Effector CD4-positive, alpha-beta T cell (primary cell): ENCODE data around the gene THY1.

Source experiments
- DNase-seq: peaks from one replicate; pipeline ENCODE4 v3.0.0-alpha.2; 2020

The THY1 gene

DNA sequence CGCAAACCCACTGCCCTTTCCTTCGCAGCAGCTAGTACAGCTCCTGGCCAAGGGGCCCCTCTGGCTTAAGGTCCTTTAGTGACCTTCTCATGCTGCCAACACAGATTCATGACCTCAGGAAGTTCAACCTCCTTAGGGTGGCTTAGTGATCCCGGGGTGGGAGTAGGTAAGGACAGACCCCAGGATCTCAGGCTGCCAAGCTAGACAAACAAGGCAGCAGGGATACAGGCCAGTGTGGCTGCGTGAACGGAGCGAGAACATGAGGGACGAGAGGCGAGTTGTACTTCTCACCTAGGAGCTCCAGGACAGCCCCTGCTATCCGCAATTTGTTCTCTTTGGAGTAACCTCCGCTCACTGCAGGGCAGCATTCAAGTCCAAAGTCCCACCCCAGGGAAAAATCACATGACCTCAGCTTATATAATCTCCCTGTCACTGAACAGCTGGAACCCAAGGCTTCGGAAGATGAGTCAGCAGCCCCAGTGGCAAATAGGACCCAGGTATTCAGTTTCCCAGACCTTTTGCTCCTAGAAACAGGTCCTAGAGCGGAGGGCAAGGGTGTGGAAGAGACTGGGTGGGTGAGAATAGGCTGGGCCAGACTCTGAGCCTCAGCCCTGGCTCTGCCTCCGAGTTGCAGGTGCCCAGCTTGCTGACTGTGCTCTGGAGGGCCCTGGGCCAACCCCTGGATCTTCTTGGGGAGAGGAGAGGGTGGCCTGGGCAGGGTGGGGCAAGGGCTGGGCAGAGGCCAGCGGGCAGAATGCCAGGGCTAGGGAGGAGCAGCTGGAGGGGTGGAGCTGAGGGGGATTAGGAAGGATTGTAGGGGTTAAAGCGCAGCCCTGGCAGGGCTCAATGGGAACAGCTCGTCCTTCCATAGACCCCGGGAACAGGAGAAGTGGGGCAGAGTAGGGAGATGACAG is 54.6 kb downstream of the THY1 start:
- no peak for DNase-seq

- no peak for DNase-seq
Measured at GRCh38 chr11:119367661-119368120, 55.3 kb downstream of the THY1 start.
